Measurements from ENCODE around the gene HSPA1A.
"Not testable (repeated sequence)": the region's sequence is repeated elsewhere in the genome, so short reads cannot be mapped to it uniquely, and the experiment has no call there.

DNA sequence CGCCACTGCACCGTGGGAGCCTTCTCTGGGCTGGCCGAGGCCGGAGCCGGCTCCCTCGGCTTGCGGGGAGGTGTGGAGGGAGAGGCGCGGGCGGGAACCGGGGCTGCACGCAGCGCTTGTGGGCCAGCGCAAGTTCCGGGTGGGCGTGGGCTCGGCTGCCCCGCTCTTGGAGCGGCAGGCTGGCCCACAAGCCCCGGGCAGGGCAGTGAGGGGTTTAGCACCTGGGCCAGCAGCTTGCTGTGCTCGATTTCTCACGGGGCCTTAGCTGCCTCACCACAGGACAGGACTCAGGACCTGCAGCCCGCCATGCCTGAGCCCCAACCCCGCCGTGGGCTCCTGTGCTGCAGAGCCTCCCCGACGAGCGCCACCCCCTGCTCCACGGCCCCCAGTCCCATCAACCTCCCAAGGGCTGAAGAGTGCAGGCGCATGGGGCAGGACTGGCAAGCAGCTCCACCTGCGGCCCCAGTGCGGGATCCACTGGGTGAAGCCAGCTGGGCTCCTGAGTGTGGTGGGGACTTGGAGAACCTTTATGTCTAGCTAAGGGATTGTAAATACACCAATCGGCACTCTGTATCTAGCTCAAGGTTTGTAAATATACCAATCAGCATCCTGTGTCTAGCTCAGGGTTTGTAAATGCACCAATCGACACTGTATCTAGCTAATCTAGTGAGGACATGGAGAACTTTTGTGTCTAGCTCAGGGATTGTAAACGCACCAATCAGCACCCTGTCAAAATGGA, 36.8 kb downstream of the HSPA1A start:
- TF ChIP-seq, protein P1, sequence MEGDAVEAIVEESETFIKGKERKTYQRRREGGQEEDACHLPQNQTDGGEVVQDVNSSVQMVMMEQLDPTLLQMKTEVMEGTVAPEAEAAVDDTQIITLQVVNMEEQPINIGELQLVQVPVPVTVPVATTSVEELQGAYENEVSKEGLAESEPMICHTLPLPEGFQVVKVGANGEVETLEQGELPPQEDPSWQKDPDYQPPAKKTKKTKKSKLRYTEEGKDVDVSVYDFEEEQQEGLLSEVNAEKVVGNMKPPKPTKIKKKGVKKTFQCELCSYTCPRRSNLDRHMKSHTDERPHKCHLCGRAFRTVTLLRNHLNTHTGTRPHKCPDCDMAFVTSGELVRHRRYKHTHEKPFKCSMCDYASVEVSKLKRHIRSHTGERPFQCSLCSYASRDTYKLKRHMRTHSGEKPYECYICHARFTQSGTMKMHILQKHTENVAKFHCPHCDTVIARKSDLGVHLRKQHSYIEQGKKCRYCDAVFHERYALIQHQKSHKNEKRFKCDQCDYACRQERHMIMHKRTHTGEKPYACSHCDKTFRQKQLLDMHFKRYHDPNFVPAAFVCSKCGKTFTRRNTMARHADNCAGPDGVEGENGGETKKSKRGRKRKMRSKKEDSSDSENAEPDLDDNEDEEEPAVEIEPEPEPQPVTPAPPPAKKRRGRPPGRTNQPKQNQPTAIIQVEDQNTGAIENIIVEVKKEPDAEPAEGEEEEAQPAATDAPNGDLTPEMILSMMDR (IDR thresholded peaks at IDR 0.05), result not testable (repeated sequence)
- TF ChIP-seq EP300, POLR2A (IDR thresholded peaks at IDR 0.05): not testable (repeated sequence)
